ENCODE results near the gene TAGLN3.

DNA sequence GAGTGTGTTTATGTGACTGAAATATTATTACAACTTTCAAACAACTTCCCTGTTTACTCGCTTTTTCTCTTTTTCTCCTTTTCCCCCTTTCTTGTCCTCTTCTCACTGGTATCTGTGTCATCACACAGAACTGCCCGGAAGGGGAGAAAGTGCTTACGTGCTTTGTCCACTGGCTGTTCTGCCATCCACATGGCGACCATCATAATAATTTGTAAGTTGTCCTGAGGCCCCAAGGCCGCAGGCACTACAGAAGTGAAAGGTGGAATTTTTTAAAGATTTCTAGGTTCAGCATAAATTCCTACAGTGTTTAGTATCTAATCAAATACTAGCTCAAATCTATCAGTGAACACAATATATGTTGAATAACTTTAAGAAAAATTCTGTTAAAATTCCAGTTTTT, 46.6 kb upstream of the TAGLN3 start:
- TF ChIP-seq EZH2phosphoT487 (IDR thresholded peaks at IDR 0.05; ENCODE audit: insufficient read depth, low read depth) (no peak), EZH2 (IDR thresholded peaks at IDR 0.05; ENCODE audit: insufficient read depth, poor library complexity, severe bottlenecking) (no peak)
